Neural progenitor cell (in vitro differentiated cells): ENCODE measurements around the gene FALEC. TPM values are rescaled to one million over a fixed set of nuclear protein-coding genes. Genes with fewer than 3 reads are reported as not detected.

ENCODE experiments used
- DNase-seq: peaks from one replicate; pipeline ENCODE4 v3.0.0-alpha.2; 2016; ENCODE audit warnings: low spot score
- H2AFZ ChIP-seq: fragments of 200-600 bp; sonication (generic); replicated peaks from 2 replicates; pipeline ENCODE4 v1.6.1; 2016; ENCODE audit warnings: antibody characterized with exemption
- H3F3A ChIP-seq: fragments of 200-600 bp; sonication (generic); 2 replicates; pipeline ENCODE4 v1.6.1; 2016; ENCODE audit warnings: antibody characterized with exemption, low read depth
- H3K27ac ChIP-seq: fragments of 200-600 bp; sonication (generic); 2 replicates; pipeline ENCODE4 v1.5.1; 2016; ENCODE audit warnings: mild to moderate bottlenecking
- H3K27me3 ChIP-seq: fragments of 200-600 bp; sonication (generic); 2 replicates; pipeline ENCODE4 v1.6.1; 2016; ENCODE audit warnings: mild to moderate bottlenecking, moderate library complexity
- H3K36me3 ChIP-seq: fragments of 200-600 bp; sonication (generic); 2 replicates; pipeline ENCODE4 v1.5.1; 2016
- H3K4me1 ChIP-seq: fragments of 200-600 bp; sonication (generic); 2 replicates; pipeline ENCODE4 v1.6.1; 2016; ENCODE audit warnings: mixed run types
- H3K4me2 ChIP-seq: fragments of 200-600 bp; sonication (generic); 2 replicates; pipeline ENCODE4 v1.6.1; 2016
- H3K4me3 ChIP-seq: fragments of 200-600 bp; sonication (generic); 2 replicates; pipeline ENCODE4 v1.5.1; 2016
- H3K79me2 ChIP-seq: fragments of 200-600 bp; sonication (generic); 2 replicates; pipeline ENCODE4 v1.6.1; 2016; ENCODE audit warnings: low read depth
- H3K9ac ChIP-seq: fragments of 200-600 bp; sonication (generic); 2 replicates; pipeline ENCODE4 v1.6.1; 2016
- H3K9me3 ChIP-seq: fragments of 200-600 bp; sonication (generic); 2 replicates; pipeline ENCODE4 v1.5.1; 2016; ENCODE audit warnings: low read depth
- H4K20me1 ChIP-seq: fragments of 200-600 bp; sonication (generic); 2 replicates; pipeline ENCODE4 v1.6.1; 2016; ENCODE audit warnings: low read depth
- H3K27ac Mint-ChIP-seq: 3 replicates; pipeline ENCODE4 v1.8.0; 2021; ENCODE audit warnings: mixed read lengths
- H3K27me3 Mint-ChIP-seq: 2 replicates; pipeline ENCODE4 v1.8.0; 2022; ENCODE audit warnings: low read depth, mild to moderate bottlenecking, inconsistent platforms, moderate library complexity, mixed read lengths; ENCODE audit not compliant: insufficient read depth
- H3K36me3 Mint-ChIP-seq: 3 replicates; pipeline ENCODE4 v1.8.0; 2021; ENCODE audit warnings: mixed read lengths
- H3K4me1 Mint-ChIP-seq: 3 replicates; pipeline ENCODE4 v1.8.0; 2021; ENCODE audit warnings: mixed read lengths
- H3K4me3 Mint-ChIP-seq: 3 replicates; pipeline ENCODE4 v1.8.0; 2021; ENCODE audit warnings: mild to moderate bottlenecking, moderate library complexity, mixed read lengths
- H3K9me3 Mint-ChIP-seq: 3 replicates; pipeline ENCODE4 v1.8.0; 2020; ENCODE audit warnings: mixed read lengths
- CTCF ChIP-seq: fragments of 200-600 bp; sonication (generic); IDR thresholded peaks from 2 replicates; pipeline ENCODE4 v1.5.1; 2017; ENCODE audit warnings: antibody characterized with exemption, mild to moderate bottlenecking
- EZH2 ChIP-seq: fragments of 200-600 bp; sonication (generic); IDR thresholded peaks from 2 replicates; pipeline ENCODE4 v1.6.1; 2017; ENCODE audit warnings: antibody characterized with exemption, mild to moderate bottlenecking, moderate library complexity
- EZH2phosphoT487 ChIP-seq: fragments of 200-600 bp; sonication (generic); IDR thresholded peaks from 2 replicates; pipeline ENCODE4 v1.6.1; 2017; ENCODE audit warnings: antibody characterized with exemption
- total RNA-seq: library from RNA; depleted of rRNA; stranded (reverse); fragments of >200 nt; gene quantifications from 2 replicates; pipeline ENCODE4 v1.2.3, GENCODE V29; 2015; ENCODE audit warnings: low replicate concordance

FALEC gene
- total RNA-seq, 1 donor from 2014 or later, result not detected

DNA sequence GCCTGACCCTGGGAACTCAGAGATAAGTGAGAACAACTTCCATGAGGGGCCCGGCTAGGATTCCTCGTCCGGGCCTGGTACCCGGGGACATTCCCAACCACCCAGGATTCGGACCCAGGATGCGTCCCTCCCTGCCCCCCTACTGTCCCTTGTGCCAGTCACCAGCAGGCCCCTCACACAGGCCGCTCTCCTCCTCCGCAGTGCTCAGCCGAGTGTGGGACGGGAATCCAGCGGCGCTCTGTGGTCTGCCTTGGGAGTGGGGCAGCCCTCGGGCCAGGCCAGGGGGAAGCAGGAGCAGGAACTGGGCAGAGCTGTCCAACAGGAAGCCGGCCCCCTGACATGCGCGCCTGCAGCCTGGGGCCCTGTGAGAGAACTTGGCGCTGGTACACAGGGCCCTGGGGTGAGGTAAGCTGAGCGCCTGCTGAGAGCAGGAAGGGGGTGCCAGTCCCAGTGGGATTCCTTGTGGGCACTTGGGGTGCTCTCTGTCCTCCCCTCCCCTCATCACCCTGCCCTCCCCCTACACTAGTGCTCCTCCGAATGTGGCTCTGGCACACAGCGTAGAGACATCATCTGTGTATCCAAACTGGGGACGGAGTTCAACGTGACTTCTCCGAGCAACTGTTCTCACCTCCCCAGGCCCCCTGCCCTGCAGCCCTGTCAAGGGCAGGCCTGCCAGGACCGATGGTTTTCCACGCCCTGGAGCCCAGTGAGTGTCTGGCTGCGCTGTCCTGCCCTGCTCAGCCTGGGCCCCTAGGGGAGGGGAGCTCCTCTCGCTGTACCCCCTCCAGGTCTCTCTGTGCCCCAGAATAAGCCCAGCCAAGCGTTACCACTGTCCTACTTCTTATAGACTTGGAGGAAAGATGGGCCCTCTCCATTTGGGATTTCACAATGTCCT, 43.5 kb downstream of the FALEC start:
- Mint-ChIP-seq H3K9me3 (no peaks in the 10 kb centered on the region), H3K36me3 (peaks cover 2% of the 10 kb centered on the region), H3K4me1 (peaks cover 42% of the 10 kb centered on the region), H3K27me3 (no peaks in the 10 kb centered on the region), H3K27ac (no peak overlapping the region), H3K4me3 (no peak overlapping the region)
- Histone ChIP-seq H2AFZ (no peak overlapping the region), H3K36me3 (no peaks in the 10 kb centered on the region), H3K9me3 (no peaks in the 10 kb centered on the region), H3K4me3 (no peak overlapping the region), H3K27me3 (no peaks in the 10 kb centered on the region), H3F3A (peaks cover 38% of the 10 kb centered on the region), H3K79me2 (peaks cover 19% of the 10 kb centered on the region), H4K20me1 (peaks cover 5% of the 10 kb centered on the region), H3K27ac (no peak overlapping the region), H3K9ac (no peak overlapping the region), H3K4me2 (no peak overlapping the region), H3K4me1 (peaks cover 31% of the 10 kb centered on the region)
- TF ChIP-seq EZH2 (no peak), CTCF (no peak), EZH2phosphoT487 (no peak)
- no peak for DNase-seq

GRCh38 chr1:150559656-150560010, 44.1 kb downstream of the FALEC start:
- Mint-ChIP-seq H3K36me3 (peaks cover 2% of the 10 kb centered on the region), H3K4me1 (peaks cover 44% of the 10 kb centered on the region), H3K27me3 (no peaks in the 10 kb centered on the region), H3K27ac (peak overlapping the region; percentile 63), H3K9me3 (no peaks in the 10 kb centered on the region), H3K4me3 (no peak overlapping the region)
- no peaks in the 10 kb centered on the region for H3K9me3 ChIP-seq
- no peak overlapping the region for H3K4me2 ChIP-seq
- H3K79me2 ChIP-seq, result peaks cover 25% of the 10 kb centered on the region
- no peak overlapping the region for H3K9ac ChIP-seq
- no peak overlapping the region for H3K4me3 ChIP-seq
- H4K20me1 ChIP-seq, result peaks cover 5% of the 10 kb centered on the region
- H3K36me3 ChIP-seq, result no peaks in the 10 kb centered on the region
- no peak for DNase-seq
- H3K4me1 ChIP-seq, result peaks cover 31% of the 10 kb centered on the region
- H2AFZ ChIP-seq, result no peak overlapping the region
- no peak overlapping the region for H3K27ac ChIP-seq
- TF ChIP-seq EZH2phosphoT487 (no peak), EZH2 (no peak), CTCF (no peak)
- no peaks in the 10 kb centered on the region for H3K27me3 ChIP-seq
- peaks cover 38% of the 10 kb centered on the region for H3F3A ChIP-seq

DNA sequence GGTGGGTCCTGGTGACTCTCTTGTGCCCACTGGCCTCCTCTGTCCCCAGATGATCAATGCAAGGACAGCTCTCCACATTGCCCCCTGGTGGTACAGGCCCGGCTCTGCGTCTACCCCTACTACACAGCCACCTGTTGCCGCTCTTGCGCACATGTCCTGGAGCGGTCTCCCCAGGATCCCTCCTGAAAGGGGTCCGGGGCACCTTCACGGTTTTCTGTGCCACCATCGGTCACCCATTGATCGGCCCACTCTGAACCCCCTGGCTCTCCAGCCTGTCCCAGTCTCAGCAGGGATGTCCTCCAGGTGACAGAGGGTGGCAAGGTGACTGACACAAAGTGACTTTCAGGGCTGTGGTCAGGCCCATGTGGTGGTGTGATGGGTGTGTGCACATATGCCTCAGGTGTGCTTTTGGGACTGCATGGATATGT, 44.5 kb downstream of the FALEC start:
- H3K4me1 Mint-ChIP-seq, result peaks cover 48% of the 10 kb centered on the region
- Histone ChIP-seq H3K27ac (no peak overlapping the region), H3K79me2 (peaks cover 29% of the 10 kb centered on the region), H2AFZ (no peak overlapping the region), H3K4me1 (peaks cover 31% of the 10 kb centered on the region), H3K4me3 (no peak overlapping the region), H3K36me3 (no peaks in the 10 kb centered on the region), H3K9ac (no peak overlapping the region), H4K20me1 (peaks cover 5% of the 10 kb centered on the region), H3K27me3 (no peaks in the 10 kb centered on the region), H3K9me3 (no peaks in the 10 kb centered on the region), H3F3A (peaks cover 38% of the 10 kb centered on the region), H3K4me2 (peak overlapping the region; percentile 89)
- peaks cover 2% of the 10 kb centered on the region for H3K36me3 Mint-ChIP-seq
- peak overlapping the region; percentile 24 for H3K4me3 Mint-ChIP-seq
- no peaks in the 10 kb centered on the region for H3K9me3 Mint-ChIP-seq
- no peaks in the 10 kb centered on the region for H3K27me3 Mint-ChIP-seq
- peak overlapping the region; percentile 63 for H3K27ac Mint-ChIP-seq
- TF ChIP-seq EZH2phosphoT487 (no peak), CTCF (peak; percentile 83)
- peak; percentile 87 for DNase-seq
